Measurements from ENCODE around the gene REST. TPM values are rescaled to one million over a fixed set of nuclear protein-coding genes. Genes with fewer than 3 reads are reported as not detected.

The REST gene
- total and polyA plus RNA-seq, 2 donors: 9.8 to 49.1 TPM

GRCh38 chr4:56976837-56977320 is 69.2 kb downstream of the REST start:
- H3K4me3 ChIP-seq (ENCODE audit: low read depth, low read length): peak overlapping the region; percentile 81
- DNase-seq (ENCODE audit: extremely low spot score): no peak
- 0% methylated on average over 46 of the region's 46 CpGs for WGBS
- H3K36me3 ChIP-seq (ENCODE audit: insufficient read depth): peaks cover 2% of the 10 kb centered on the region
- H3K4me1 ChIP-seq (ENCODE audit: insufficient read depth): no peaks in the 10 kb centered on the region
- H3K27ac ChIP-seq (ENCODE audit: low read depth): no peak overlapping the region

GRCh38 chr4:56977321-56978012 is 69.8 kb downstream of the REST start, which contains the start of gene NOA1:
TSS of gene NOA1 (minus strand) at chr4:56977606. CDS start at chr4:56977585, 21 bp downstream.
- Histone ChIP-seq H3K4me3 (ENCODE audit: low read depth, low read length) (peak within 1 kb of the TSS; percentile 81), H3K4me1 (ENCODE audit: insufficient read depth) (no peaks in the 10 kb centered on the region), H3K36me3 (ENCODE audit: insufficient read depth) (peaks cover 2% of the 10 kb centered on the region), H3K27ac (ENCODE audit: low read depth) (peak within 1 kb of the TSS; percentile 82)
- WGBS: under 1% methylated on average over 51 of the region's 51 CpGs
- peak; percentile 96 for DNase-seq (ENCODE audit: extremely low spot score)

GRCh38 chr4:56978750-56979303 is 71.1 kb downstream of the REST start, which contains the start of gene POLR2B:
TSS of gene POLR2B (plus strand) at chr4:56978896. CDS start at chr4:56978986, 90 bp downstream.
- DNase-seq (ENCODE audit: extremely low spot score): peak; percentile 89
- Histone ChIP-seq H3K4me3 (ENCODE audit: low read depth, low read length) (peak within 1 kb of the TSS; percentile 81), H3K36me3 (ENCODE audit: insufficient read depth) (no peaks in the 10 kb centered on the region), H3K27ac (ENCODE audit: low read depth) (peak within 1 kb of the TSS; percentile 82), H3K4me1 (ENCODE audit: insufficient read depth) (no peaks in the 10 kb centered on the region)
- under 1% methylated on average over 37 of the region's 37 CpGs for WGBS

GRCh38 chr4:56979421-56980072 is 71.8 kb downstream of the REST start:
- H3K27ac ChIP-seq (ENCODE audit: low read depth): no peak overlapping the region
- DNase-seq (ENCODE audit: extremely low spot score): no peak
- H3K4me3 ChIP-seq (ENCODE audit: low read depth, low read length): peak overlapping the region; percentile 81
- no peaks in the 10 kb centered on the region for H3K36me3 ChIP-seq (ENCODE audit: insufficient read depth)
- H3K4me1 ChIP-seq (ENCODE audit: insufficient read depth): no peaks in the 10 kb centered on the region
- 16% methylated on average over 21 of the region's 21 CpGs for WGBS

- no peak overlapping the region for H3K4me3 ChIP-seq (ENCODE audit: low read depth, low read length)
- no peaks in the 10 kb centered on the region for H3K4me1 ChIP-seq (ENCODE audit: insufficient read depth)
- DNase-seq (ENCODE audit: extremely low spot score): no peak
- 55% methylated on average over 4 of the region's 4 CpGs for WGBS
- H3K36me3 ChIP-seq (ENCODE audit: insufficient read depth): no peaks in the 10 kb centered on the region
- no peak overlapping the region for H3K27ac ChIP-seq (ENCODE audit: low read depth)
Measured at GRCh38 chr4:56981795-56982201, 74.1 kb downstream of the REST start.

- Histone ChIP-seq H3K4me3 (ENCODE audit: low read depth, low read length) (no peak overlapping the region), H3K36me3 (ENCODE audit: insufficient read depth) (peaks cover 4% of the 10 kb centered on the region), H3K4me1 (ENCODE audit: insufficient read depth) (no peaks in the 10 kb centered on the region), H3K27ac (ENCODE audit: low read depth) (no peak overlapping the region)
- no peak for DNase-seq (ENCODE audit: extremely low spot score)
- 95% methylated on average over 1 of the region's 1 CpG for WGBS
Measured at GRCh38 chr4:56986192-56986591, 78.5 kb downstream of the REST start.

- H3K4me3 ChIP-seq (ENCODE audit: low read depth, low read length): no peak overlapping the region
- WGBS: 96% methylated on average over 3 of the region's 3 CpGs
- H3K27ac ChIP-seq (ENCODE audit: low read depth): no peak overlapping the region
- no peaks in the 10 kb centered on the region for H3K4me1 ChIP-seq (ENCODE audit: insufficient read depth)
- peaks cover 4% of the 10 kb centered on the region for H3K36me3 ChIP-seq (ENCODE audit: insufficient read depth)
- no peak for DNase-seq (ENCODE audit: extremely low spot score)
Measured at GRCh38 chr4:56986952-56987351, 79.3 kb downstream of the REST start.

GRCh38 chr4:56990109-56990905 is 82.6 kb downstream of the REST start:
- Histone ChIP-seq H3K4me1 (ENCODE audit: insufficient read depth) (no peaks in the 10 kb centered on the region), H3K36me3 (ENCODE audit: insufficient read depth) (peaks cover 5% of the 10 kb centered on the region), H3K4me3 (ENCODE audit: low read depth, low read length) (no peak overlapping the region), H3K27ac (ENCODE audit: low read depth) (no peak overlapping the region)
- WGBS: 89% methylated on average over 6 of the region's 6 CpGs
- DNase-seq (ENCODE audit: extremely low spot score): no peak

GRCh38 chr4:56995525-56995924 is 87.8 kb downstream of the REST start:
- DNase-seq (ENCODE audit: extremely low spot score): peak; percentile 41
- H3K4me3 ChIP-seq (ENCODE audit: low read depth, low read length): no peak overlapping the region
- 20% methylated on average over 7 of the region's 7 CpGs for WGBS
- no peaks in the 10 kb centered on the region for H3K4me1 ChIP-seq (ENCODE audit: insufficient read depth)
- peaks cover 5% of the 10 kb centered on the region for H3K36me3 ChIP-seq (ENCODE audit: insufficient read depth)
- H3K27ac ChIP-seq (ENCODE audit: low read depth): no peak overlapping the region

- WGBS: 98% methylated on average over 1 of the region's 1 CpG
- Histone ChIP-seq H3K27ac (ENCODE audit: low read depth) (no peak overlapping the region), H3K4me3 (ENCODE audit: low read depth, low read length) (no peak overlapping the region), H3K4me1 (ENCODE audit: insufficient read depth) (no peaks in the 10 kb centered on the region), H3K36me3 (ENCODE audit: insufficient read depth) (peaks cover 5% of the 10 kb centered on the region)
- DNase-seq (ENCODE audit: extremely low spot score): no peak
Measured at GRCh38 chr4:56999751-57000150, 92.1 kb downstream of the REST start.

GRCh38 chr4:57013543-57014120 is 105.9 kb downstream of the REST start:
- DNase-seq (ENCODE audit: extremely low spot score): no peak
- Histone ChIP-seq H3K4me1 (ENCODE audit: insufficient read depth) (no peaks in the 10 kb centered on the region), H3K36me3 (ENCODE audit: insufficient read depth) (peaks cover 12% of the 10 kb centered on the region), H3K27ac (ENCODE audit: low read depth) (no peak overlapping the region), H3K4me3 (ENCODE audit: low read depth, low read length) (no peak overlapping the region)
- 60% methylated on average over 4 of the region's 4 CpGs for WGBS

All from urinary bladder (tissue), 4 donors.